HG03442 (cell line): Measurements from ENCODE around the gene CDKN1A.
"Not testable (repeated sequence)": the region's sequence is repeated elsewhere in the genome, so short reads cannot be mapped to it uniquely, and the experiment has no call there.

Experiments
- ATAC-seq: cut with Tn5 transposase; IDR thresholded peaks from one replicate; pipeline ENCODE4 v1.9.1; 2021; ENCODE audit warnings: mild to moderate bottlenecking, moderate library complexity; ENCODE audit not compliant: unreplicated experiment

The CDKN1A gene

DNA sequence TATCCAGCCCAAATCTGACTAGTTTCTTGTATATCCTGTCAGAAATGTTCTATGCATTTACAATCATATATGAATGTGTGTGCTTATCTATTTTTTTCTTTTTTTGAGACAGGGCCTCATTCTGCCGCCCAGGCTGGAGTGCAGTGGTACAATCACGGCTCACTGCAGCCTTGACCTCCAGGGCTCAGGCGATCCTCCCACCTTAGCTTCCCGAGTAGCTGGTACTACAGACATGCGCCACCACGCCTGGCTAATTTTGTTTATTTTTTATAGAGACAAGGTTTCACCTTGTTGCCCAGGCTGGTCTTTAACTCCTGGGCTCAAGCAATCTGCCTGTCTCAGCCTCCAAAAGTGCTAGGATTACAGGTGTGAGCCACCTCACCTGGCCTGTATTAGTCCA, 16.1 kb downstream of the CDKN1A start:
- ATAC-seq = no peak

DNA sequence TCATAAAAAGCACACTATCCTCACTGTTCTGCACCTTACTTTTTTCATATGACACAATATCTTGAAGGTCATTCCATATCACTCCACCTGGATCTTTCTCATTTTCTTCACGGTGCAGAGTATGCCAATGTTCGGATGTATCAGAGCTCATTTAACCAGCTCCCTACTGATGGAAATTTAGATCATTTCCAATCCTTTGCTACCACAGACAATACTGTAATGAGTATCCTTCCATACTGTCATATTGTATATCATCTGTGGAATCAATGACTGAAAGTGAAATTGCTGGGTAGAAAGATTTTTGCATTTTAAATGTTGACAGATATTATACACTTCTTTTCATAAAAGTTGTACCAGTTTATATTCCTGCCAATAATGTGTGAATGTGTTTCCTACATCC, 16.9 kb downstream of the CDKN1A start:
- ATAC-seq = no peak

DNA sequence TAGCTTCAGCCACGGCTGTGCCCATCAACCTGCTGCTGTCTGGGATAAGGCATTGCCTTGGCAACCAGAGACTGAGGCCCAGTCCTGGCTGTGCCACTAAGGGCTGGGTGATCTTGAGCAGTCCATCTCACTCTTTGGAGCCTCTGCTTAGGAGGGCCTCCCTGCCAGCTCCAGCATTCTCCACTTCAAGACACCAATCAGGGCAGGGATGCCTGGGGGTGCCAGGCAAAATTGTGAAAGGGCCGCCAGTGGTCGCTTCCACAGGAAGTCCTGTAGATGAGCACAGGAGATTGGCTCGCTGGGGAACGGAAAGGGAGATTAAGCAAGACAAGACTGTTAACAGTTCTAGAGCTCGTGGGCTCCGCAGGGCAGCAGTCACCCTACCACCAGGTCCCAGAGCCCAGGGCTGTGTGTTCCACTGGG, 19.0 kb downstream of the CDKN1A start, which contains the start of gene RAB44:
Gene RAB44 (plus strand): TSS at position 346 of the 423 bp plus-strand sequence. CDS start 6,410 bp downstream, outside the sequence.
- no peak for ATAC-seq

DNA sequence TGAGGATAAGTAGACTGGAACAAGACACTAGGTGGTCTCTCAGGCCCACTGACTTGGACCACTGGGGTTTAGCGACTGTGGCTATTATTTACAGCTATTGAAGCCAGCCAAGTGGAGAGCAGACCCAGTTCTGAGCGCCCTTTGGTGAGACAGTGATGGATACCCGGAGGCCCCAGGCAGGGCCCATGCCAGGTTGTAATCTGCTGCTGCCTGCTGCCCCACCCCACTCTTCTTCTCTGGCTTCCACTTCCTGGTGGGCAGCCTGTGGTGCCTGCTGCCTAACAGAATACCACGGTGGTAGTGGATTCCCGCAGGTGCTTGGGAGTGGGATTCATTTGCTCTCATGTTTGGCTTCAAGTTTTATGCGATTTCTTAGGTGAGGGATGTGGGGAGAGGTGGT, 19.7 kb downstream of the CDKN1A start:
- ATAC-seq = no peak

DNA sequence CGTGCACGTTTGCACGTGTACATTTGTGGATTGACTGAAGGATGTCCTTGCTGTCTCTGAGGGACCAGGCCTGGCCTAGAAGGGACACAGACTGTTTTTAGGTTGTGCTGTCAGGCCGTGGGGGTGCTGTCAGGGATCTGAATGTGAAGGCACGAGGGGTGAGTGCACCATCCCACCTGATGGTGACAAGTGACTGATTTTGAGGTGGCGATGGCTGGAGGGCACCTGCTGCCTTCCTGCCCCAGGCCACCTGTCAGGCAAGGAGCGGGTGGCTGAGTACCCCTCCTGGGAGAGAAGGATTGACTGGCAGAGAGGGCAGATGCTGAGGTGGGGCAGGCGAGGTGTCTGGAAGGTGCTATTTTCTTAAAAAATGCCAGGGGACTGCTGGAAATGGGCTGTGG, 20.4 kb downstream of the CDKN1A start:
- ATAC-seq = no peak

DNA sequence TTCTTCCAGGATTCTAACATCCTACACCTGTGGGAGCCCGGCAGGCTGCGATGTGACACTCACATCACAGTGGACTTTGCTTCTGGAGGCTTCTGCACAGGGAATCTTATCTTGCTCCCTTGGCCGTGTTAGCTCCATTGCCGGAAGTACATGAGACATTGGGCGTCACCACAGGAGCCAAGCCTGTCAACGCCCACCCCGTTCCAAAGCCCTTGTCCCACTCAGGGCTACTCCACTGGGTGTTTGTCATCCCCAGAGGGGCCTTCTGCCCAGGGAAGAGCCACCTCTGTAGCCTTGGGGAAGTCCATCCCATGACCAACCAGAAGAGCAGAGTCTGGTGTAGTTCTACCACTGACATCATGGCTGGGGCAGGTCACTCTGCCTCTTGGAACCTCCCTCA, 20.8 kb downstream of the CDKN1A start:
- no peak for ATAC-seq

DNA sequence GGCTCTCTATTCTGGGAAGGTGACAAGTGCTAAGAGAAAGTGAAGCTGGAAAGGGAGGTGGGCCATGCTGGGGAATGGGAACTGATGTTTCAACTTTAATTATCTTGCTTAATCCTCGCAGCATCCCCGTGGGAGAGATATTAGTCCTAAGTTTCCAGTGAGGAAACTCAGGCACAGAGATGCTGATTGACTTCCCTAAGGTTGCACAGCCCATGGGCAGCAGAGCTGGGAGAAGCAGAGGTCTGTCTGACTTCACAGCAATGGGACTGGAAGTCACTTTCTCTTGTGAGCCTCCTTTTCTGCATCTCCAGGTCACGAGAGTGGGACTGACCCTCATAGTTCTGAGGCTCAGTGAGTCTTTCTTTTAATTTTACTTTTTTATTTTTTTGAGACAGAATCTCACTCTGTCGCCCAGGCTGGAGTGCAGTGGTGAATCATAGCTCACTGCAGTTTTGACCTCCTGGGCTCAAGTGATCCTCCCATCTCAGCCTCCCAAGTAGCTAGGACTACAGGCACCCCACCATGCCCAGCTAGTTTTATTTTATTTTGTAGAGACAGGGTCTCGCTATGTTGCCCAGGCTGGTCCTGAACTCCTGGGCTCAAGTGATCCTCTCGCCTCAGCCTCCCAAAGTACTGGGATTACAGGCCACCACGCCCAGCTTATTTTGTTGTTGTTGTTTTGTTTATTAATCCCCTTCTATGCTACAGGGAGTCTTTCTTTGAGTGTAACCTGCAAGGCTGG, 21.7 kb downstream of the CDKN1A start:
- ATAC-seq = no peak

DNA sequence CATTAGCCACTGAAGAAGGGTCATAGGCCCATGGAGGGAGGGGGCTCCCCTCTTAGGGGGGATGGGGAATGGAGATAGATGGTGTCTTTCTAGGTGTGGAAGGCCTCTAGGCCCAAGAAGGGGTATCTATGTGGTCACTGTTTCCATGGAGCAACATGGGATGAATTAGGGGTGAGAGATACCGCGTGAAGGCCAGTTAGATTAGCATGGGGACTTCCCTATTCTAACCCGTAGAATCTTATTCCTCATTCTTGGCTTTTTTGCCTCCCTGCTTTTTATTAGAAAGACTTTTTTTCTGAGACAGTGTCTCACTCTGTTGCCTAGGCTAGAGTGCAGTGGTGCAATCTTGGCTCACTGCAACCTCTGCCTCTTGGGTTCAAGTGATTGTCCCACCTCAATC, 22.3 kb downstream of the CDKN1A start:
- ATAC-seq = no peak

DNA sequence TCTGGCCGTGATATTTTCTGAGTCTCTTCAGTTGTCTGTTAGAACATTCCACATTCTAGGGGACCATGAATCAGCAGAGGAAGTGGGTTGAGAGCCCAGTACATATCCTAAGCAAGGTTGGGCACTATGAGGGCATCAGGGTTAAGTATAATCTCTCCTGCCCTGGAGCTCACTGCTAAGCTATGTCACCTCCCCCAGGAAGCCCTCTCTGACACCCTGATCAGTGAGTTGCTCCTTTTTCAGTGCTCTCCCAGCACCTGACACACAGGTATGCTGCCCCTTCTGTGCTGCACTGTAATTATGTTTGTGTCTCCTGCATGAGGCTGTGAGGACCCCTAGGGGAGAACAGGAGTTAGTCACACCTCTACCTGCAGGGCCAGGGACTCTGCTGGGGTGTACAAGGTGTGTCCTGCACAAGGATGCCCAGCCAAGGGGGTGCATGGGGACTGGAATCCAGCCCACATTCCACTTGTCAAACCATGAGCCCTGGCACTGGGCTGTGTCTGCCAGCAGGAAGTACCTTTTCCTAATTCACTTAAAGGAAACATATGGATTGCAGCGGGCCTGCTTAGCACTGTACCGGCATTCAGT, 23.0 kb downstream of the CDKN1A start:
- no peak for ATAC-seq

DNA sequence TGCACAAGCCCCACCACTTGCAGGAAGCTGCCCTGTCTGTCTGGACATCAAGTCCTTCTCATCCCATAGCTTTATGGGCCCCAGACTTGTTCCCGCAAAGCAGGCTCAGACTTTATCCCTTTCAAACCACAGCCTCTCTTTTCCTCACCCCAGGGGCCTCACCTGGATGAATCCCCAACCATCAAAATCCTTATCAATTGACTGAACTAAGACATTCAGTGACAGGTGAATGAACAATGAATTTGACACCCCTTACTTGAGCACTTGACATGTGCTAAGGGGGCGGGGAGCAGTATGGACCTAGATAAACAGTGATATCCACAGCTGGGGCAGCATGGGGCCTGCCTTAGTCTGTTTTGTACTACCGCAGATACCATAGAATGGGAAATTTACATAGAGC, 24.1 kb downstream of the CDKN1A start:
- ATAC-seq = no peak

DNA sequence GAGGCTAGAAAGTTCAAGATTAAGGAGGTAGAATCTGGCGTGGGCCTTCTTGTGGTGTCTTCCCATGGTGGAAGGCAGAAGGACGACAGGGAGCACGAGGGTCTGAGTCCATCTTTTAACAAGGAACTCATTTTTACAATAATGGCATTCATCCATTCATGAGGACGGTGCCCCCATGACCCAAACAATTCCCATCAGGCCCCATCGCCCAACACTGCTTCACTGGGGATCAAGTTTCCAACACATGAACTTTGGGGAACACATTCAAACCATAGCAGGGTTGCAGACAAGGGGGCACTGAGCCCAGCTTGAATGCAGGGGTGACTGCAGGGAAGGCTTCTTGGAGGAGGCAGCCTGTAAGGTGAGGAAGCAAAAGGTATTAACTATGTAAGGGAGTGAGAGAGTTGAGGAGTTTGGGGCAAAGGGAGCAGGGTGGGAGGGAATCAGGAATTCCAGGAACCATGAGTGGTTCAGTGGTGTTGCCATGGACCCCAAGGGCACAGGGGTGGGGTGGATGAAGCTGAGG, 24.6 kb downstream of the CDKN1A start:
- ATAC-seq = no peak

DNA sequence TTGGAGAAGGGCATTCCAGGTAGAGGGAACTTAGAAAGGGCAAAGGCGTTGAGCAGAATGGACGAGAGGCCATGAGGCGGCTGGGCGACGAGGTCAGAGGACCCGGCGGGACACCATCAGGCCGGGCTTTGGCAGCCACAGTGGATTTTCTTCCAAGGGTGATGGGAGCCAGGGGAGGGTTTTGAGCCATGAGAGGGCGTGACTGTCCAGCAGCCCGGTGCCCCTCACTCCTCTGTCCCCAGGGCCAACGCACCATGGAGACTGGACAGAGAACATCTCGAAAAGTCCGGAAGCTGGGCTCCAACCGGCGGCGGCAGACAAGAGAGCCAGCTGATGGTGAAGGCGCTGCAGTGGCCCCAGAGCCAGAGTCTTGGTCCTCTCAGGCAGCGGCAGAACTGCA, 25.5 kb downstream of the CDKN1A start:
- ATAC-seq = no peak

DNA sequence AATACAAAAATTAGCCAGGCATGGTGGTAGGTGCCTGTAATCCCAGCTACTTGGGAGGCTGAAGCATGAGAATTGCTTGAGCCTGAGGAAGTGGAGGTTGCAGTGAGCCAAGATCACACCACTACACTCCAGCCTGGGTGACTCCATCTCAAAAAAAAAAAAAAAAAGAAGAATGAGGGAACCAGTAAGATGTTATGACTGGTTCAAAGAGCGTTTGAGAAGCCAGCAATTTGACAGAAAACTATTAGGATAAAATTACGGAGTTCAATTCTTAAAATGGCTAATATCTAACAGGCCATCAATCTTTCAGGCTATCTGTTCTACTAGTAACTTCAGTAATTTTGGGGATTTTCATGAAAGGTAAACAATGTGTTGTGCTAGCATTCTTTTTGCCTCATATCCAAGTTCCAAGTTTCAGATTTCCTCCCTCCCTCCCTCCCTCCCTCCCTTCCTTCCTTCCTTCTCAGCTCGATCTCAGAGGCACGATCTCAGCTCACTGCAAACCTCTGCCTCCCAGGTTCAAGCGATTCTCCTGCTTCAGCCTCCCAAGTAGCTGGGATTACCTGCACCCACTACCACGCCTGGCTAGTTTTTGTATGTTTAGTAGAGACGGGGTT, 26.6 kb downstream of the CDKN1A start:
- ATAC-seq = not testable (repeated sequence)

DNA sequence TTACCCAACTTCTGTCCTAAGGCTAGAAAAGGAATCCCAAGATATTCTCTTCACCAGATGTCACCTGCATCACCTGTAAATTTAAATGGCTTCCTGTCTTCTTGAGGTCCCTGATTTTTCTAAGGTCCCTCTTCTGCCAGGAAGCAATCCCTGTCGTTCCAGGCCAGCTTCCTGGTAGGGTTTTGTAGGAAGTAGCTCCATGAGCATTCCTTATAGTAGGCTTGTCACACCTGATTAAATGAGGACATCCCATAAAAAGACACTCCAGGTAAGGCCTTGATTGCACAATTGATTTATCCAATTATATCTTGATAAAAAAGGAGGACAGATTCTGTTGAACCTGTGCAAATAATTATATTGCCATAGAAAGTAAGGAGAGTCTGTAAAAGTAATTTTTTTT, 27.8 kb downstream of the CDKN1A start:
- ATAC-seq = no peak

DNA sequence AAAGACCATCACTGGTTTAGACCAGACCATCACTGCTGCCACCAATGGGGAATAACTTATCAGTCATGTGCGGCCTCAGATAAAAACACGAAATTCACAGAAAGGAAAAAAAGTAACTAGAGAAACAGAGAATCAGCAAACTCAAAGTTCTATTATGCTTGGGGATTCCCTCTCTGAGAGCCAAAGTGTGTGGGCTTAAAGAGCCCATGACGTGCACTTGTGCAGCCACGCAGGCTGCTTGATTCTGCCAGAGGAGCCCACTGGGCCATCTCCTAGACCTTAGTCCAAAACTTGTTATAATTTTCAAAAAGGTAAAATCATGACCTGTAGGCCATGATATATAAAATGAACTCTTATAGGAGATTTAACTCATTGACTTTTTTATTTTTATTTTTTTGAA, 34.3 kb downstream of the CDKN1A start:
- no peak for ATAC-seq

DNA sequence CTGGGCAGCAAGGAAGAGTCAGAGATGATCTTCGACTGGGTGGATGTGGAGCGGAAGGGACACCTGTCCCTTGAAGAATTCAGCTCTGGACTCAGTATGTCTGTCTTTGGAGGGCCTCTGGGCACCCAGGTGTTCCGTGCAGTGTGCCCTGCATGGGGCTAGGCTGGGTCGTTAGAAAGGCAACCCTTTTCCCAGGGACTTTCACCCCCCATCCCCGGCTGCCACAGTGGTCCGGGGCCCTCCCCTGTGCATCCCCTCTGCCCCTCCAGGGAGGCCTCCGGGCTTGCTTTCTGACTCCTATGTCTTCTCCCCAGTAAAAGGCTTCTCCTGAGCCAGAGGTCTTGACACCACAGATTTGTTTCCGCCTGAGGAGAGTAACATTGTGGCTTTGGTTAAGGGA, 35.3 kb downstream of the CDKN1A start:
- no peak for ATAC-seq

DNA sequence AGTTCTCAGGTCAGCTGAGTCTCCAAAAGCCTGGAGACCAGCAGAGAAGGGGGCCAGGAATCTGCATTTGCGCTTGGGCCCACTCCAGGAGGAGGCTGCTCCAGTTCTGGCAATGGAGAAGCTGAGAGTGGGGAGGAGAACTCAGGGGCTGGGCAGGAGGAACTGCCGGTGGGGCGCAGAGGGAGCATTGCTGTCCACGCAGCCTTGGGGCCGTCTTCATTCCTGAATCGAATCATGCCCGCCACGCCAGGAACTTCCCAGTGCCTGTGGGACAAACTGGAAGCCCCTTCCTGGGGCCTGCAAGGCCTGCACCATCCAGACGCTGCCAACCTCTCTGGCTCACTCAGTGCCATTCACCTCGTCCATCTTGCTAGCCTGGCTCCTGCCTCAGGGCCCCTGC, 36.0 kb downstream of the CDKN1A start:
- no peak for ATAC-seq

DNA sequence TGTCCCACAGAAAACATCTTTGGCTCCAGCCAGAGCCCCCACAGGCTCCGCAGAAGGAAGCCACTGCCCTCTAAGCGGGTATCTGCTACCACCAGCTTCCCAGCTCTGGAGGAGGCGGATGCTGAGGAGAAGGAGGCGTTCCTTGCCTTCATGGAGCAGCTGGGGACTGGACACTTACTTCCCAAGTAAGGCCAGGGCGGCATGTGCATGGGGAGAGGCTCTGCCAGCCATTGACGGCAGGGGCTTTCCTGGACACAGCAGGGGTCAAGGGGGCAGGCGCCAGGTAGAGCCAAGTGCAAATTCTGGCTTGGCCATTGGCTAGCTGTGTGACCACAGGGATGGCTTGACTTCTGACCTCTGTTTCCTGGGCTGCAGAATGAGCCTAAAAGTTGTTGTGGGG, 37.0 kb downstream of the CDKN1A start:
- ATAC-seq = no peak

DNA sequence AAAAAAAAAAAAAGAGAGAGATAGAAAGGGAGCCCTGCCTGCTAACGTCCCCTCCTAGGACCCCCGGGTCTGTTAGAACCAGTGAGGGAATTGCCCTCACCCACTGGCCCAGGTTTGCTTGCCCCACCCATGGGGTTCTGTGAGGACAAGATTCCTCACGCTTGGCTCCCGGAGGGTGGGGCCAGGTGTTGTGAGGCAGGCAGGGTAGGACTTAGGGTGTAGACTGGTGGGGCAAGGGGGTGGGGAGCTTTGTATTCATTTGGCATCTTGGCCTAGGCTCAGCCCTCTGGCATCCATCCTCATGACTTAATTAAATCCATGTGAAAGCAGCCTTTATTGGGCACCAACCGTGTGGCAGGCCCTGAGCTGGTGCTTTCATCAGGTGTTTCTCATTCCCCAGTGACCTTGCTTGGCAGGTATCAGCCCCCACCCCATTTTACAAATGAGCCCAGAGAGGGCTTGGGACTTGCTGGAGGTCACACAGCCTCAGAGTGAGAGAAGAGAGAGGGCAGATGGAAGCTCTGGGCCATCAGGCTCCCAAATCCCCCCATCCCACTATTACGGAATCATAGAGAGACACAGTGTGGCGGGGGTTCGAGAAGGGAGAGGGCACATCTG, 38.1 kb downstream of the CDKN1A start:
- ATAC-seq = no peak

DNA sequence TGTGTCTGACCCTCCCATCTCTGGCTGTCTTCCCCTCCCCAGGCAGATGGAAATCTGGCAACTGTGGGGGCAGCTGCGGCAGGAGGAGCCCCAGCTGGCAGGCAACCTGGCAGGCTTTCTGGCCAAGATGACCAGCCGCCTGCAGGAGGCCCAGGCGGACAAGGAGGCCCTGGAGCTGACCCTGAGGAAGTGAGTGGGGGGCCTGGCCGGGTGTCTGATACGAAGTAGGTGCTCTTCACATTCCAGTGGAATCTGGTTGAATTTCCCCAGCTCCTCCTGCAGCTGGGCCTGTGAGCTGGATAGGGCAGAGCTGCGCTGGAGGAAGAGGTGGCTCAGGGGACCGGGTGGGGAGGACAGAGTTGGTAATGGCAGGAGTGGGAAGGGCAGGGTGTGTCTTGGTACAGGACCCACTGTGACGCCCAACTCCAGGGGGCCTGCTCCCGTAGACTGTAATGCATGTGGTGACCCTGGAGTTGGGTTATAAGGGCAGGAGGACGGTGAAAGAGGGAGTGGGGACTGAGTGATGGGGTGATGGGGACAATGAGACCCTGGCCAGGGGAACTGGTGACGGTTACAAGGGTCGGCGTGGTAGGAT, 38.8 kb downstream of the CDKN1A start:
- ATAC-seq = no peak

DNA sequence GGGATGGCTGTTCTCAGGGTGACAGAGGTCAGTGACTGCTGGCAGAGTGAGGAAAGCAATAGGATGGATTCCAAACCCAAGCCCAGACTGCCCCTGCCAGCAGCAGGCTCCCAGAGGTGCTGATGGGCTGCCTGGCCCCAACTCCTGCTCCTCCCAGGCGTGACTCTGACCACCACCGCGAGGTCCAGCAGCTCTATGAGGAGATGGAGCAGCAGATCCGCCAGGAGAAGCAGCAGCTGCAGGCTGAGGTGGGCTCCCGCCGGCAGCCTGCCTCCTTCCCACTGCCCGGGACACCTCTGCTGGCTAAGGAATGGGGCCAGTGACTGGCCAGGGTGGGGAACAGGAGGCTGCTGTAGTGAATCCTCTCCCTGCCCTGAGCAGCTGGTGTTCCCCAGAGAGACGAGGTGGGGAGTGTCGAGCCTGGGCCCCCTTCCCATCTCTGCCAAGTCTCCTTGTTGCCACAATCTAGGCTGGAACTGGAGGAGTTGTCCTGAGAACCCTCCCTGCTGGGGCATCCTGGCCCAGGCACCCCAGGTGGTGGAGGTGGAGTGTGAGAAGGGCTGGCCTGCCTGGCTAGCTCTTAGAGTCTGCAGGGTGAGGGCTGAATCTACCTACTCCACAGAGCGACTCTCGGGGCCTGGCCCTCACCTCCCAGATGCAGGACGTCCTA, 39.5 kb downstream of the CDKN1A start:
- no peak for ATAC-seq
